GM20431 (cell line): ENCODE measurements around the gene EPB41L2.
"Not testable (repeated sequence)": the region's sequence is repeated elsewhere in the genome, so short reads cannot be mapped to it uniquely, and the experiment has no call there.

Experiments
- in situ Hi-C: fragments of 300-500 bp; cut with MseI, MboI; formaldehyde crosslinking; loops from one replicate; pipeline ENCODE4 v1.15.0; 2020; ENCODE audit warnings: low sequenced_read_pairs; ENCODE audit not compliant: unreplicated experiment

Gene EPB41L2

GRCh38 chr6:131038597-131039344 lies 24.3 kb downstream of the EPB41L2 start:
- in situ Hi-C loops, result no loop called here

GRCh38 chr6:131037194-131037897 lies 25.7 kb downstream of the EPB41L2 start:
- in situ Hi-C loops, result no loop called here

DNA sequence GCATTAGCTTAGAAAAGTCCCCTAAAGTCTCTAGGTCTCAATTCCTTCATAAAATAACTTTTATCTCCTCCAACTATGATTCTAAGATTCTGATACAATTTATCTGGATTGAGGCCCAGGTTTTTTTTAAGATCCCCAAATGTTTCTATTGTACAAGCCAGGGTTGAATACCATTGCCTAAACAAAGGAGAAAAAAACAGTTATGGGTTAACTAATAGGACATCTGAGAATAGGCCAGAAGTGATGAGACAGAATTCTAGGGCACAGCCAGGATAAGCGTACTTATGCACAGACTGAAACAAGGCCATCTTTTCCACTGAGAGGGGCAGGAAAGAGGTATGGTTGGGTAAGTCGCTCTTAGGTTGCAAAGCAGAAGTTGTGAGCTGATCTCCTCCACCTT lies 26.4 kb downstream of the EPB41L2 start:
- in situ Hi-C loops, result no loop called here

DNA sequence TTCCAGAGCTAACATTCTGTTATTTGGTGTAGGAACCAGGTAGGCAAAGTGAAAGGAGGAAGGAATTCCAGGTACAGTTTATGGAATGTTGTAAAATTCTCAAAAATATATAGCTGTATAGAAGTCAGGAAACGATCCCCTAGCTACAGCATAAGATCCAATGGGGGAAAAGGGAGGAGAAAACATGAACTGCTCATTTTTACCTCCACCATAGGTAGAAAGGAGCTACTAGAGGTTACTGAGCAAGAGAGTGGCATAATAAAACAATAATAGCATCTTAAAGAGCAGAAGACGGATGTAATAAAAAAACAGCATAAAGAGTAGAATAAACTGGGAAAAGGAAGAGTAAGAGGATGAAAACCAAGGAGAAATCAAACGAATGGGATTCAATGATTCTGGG lies 26.9 kb downstream of the EPB41L2 start:
- in situ Hi-C loops, result no loop called here

GRCh38 chr6:131035582-131035981 lies 27.5 kb downstream of the EPB41L2 start:
- in situ Hi-C loops, result no loop called here

GRCh38 chr6:131033631-131034030 lies 29.4 kb downstream of the EPB41L2 start:
- in situ Hi-C loops, result no loop called here

DNA sequence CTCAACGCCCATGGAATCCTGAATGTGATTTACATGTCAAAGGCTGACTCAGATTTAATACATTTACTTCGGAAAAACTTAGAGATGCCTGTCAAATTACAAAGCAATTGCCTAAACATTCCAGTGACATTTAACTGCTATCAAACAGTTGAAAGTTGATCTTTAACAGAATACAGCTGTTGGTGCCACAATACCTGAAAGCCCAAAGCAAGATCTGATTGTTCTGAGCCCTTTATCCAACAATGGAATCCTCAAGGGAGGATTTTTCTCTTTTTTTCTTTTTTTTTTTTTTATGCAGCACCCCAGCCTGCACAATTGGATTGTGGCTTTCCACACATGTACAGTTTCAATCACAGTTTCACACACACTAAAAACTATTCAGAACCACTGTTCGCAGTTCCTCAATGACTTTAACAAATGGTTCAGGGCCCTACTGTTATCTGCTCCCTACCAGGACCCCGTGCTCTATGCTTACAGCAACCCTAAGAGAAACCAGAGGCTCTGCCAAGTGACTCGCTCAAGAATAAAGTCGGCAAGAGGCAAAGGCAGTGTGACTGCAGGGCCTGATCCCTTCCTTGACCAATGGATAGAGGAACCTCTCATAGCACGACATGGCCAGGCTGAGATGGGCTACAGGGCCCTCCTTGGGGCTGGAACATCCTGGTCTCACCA lies 33.3 kb downstream of the EPB41L2 start:
- in situ Hi-C loops, result no loop called here

DNA sequence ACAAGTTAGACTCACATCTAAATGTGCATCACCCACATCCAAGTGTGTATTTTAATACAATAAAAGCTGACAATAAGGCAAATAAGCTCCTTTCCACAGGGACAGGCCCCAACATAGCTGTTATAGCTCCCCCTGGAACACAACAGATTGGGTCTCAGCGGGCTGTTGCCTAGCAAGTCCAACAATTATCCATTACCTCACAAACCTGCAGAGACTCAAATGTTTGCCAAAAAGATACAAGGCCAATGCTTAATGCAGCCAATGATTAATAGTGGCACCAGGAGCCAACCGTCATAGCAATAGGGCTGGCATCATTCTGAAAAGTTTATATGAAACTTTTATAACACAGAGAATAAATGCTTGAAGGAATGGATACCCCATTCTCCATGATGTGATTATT lies 35.7 kb downstream of the EPB41L2 start:
- in situ Hi-C loops, result no loop called here

- in situ Hi-C loops, result no loop called here
Measured at GRCh38 chr6:131026243-131026642, 36.8 kb downstream of the EPB41L2 start.

- in situ Hi-C loops, result no loop called here
Measured at GRCh38 chr6:131024565-131024964, 38.5 kb downstream of the EPB41L2 start.

DNA sequence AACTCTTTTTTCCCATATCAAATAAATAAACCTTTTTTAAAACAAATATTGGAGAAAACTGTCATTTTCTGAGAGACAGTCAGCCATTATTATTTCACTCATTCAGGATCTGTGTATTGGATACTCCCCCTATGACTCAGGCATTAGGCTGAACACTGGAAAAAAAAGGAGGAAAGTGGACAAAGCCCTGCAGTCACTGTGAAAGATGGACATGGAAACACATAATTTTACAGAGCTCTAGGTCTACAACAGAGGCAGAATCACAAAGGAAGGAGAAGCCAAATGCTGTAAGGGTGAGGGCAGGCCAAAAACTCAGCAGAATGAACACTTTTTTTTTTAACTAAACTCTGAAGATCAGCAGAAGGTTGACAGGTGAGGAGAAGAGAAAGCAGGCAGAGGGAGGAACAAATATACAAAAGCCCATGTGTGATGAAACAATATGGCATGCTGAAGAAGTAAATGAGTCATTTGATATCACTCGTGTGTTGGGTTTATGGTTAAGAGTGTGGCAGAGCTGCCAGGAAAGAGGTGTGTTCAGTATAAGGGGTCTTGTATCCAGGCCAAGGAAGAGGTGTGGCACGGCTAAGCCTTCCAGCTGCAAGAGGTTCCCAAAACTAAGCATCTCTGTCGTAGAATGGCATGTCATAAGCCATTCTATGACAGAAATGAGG lies 39.1 kb downstream of the EPB41L2 start:
- in situ Hi-C loops, result no loop called here

DNA sequence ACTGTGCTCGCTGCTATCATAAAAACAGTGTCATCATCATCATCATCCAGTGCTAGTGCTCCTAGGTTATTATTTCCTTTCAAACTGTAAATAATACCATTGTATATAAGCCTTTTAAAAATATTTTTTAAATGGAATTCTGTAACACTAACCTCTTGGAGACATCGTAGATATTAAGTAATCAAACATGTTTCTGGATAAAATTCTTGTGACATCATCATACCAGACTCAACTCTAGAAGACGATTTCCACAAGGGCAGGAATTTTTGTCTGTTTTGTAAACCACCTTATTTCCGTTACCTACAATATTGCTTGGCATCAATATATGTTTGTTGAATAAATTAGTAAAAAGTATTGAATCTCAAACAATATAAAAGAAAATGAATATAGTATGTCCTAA lies 40.4 kb downstream of the EPB41L2 start:
- in situ Hi-C loops, result no loop called here

- in situ Hi-C loops, result no loop called here
Measured at GRCh38 chr6:131017962-131018361, 45.1 kb downstream of the EPB41L2 start.

DNA sequence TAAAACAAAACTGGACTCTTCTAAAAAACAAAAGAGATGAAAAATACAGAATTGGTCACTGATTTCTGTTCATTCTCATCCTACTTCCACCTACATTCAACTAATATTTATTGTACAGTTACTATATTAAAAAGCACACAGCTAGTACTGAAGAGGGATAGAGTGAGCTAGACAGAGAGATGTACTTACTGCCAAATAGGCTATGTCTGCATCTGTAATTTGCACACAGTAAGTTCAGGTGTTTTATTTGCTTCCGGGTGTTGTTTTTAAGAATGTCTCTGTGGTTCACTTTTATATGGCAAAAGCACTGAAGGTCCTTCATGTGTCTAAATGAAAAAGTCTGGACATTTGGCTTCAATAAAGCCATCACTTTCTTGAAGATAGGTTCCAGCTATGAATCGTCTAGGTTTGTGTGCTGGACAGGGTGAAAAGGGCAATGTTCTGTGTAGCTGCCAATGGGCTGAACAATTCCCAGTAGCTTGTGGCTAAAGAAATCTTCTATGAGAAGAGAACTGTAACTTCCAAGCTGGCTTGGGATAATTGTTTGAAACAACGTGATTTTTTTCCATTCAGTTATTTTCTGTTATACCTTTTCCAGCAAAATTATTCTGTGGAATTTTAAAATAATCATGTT lies 47.3 kb downstream of the EPB41L2 start:
- in situ Hi-C loops, result no loop called here

DNA sequence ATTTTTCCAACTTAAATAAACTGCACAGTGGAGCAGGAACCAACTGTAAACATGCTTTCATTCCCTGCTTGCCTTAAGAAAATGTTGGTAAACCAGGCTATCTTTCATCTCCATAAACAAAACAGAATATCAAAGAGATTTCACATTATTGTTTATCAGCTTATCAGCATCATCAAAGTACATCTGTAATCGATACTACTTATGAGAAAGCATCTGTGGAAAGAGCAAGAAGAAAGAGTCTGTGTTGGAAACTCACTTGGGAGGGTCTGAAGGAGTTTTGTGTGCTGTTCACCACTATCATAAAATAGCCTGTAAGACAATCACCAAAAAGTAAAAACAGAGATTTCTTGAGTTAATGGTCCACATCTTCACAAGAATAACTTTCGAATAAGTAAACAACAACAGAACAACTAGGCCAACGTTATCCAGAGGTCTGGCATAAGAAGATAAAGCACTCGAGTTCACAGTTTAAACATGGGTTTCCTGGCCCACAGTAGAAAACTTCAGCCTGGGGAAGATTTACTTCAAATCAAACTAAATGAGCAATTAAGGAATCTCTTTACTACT lies 47.9 kb downstream of the EPB41L2 start:
- in situ Hi-C loops, result no loop called here

- in situ Hi-C loops, result no loop called here
Measured at GRCh38 chr6:131014080-131014776, 48.8 kb downstream of the EPB41L2 start.

DNA sequence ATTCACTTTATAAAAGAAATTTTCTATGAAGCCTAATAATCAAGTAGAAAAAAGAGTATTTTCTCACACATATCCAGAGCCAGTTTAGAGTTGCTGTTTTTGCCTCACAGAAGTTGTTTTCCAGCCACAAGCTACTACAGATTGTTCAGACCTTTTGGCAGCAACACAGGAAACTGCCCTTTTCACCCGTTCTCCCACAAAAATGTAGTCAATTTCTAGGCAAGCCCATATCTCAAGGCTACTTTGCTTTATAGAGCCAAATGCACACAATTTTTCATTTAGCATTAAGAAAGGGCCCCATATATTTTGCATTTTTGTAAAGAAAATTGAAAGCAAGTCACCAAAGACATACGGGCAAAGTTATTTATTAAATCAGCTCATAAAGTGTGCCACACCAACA lies 49.5 kb downstream of the EPB41L2 start:
- in situ Hi-C loops, result no loop called here

DNA sequence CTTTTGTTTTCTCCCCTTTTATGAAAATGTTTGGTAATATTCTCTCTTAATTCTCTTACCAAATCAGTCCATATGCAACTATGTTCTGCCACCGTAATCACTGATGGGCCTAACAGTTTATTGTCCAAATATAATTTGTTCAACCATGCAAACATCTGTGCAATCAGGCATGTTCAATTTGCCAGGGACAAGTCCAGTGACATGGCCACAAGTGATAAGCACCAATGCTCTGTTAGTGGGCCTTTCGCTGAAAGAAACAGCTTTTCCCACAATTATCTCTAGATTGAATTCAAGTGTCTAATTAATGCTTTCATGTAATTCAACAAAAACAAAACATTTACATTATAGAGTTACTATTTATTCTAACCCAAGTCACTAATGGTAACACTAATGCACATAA lies 53.3 kb downstream of the EPB41L2 start:
- in situ Hi-C loops, result no loop called here

GRCh38 chr6:131008965-131009364 lies 54.1 kb downstream of the EPB41L2 start:
- in situ Hi-C loops, result not testable (repeated sequence)
